ENCODE measurements around the gene ZCCHC7.
"Not testable (repeated sequence)": the region's sequence is repeated elsewhere in the genome, so short reads cannot be mapped to it uniquely, and the experiment has no call there.

Gene ZCCHC7

GRCh38 chr9:37179576-37179975 lies 59.2 kb downstream of the ZCCHC7 start:
- DNase-seq: no peak

GRCh38 chr9:37180138-37180537 lies 59.8 kb downstream of the ZCCHC7 start:
- no peak for DNase-seq

GRCh38 chr9:37182718-37183117 lies 62.3 kb downstream of the ZCCHC7 start:
- no peak for DNase-seq

- DNase-seq: no peak
Measured at GRCh38 chr9:37184905-37185867, 64.8 kb downstream of the ZCCHC7 start.

DNA sequence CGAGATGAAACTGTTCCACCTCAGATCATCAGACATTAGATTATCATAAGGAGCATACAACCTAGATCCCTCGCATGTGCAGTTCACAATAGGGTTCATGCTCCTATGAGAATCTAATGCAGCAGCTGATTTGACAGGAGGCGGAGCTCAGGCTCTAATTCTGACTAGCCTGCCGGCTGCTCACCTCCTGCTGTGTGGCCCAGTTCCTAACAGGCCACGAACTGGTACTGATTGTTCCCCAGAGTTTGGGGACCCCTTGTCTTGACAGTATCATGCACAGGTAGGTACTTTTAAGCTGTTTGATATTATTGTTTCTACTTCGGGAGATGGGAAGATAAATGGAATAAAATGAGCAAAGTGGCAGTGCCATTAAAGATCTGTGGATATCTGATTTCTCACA lies 66.9 kb downstream of the ZCCHC7 start:
- DNase-seq: no peak

DNA sequence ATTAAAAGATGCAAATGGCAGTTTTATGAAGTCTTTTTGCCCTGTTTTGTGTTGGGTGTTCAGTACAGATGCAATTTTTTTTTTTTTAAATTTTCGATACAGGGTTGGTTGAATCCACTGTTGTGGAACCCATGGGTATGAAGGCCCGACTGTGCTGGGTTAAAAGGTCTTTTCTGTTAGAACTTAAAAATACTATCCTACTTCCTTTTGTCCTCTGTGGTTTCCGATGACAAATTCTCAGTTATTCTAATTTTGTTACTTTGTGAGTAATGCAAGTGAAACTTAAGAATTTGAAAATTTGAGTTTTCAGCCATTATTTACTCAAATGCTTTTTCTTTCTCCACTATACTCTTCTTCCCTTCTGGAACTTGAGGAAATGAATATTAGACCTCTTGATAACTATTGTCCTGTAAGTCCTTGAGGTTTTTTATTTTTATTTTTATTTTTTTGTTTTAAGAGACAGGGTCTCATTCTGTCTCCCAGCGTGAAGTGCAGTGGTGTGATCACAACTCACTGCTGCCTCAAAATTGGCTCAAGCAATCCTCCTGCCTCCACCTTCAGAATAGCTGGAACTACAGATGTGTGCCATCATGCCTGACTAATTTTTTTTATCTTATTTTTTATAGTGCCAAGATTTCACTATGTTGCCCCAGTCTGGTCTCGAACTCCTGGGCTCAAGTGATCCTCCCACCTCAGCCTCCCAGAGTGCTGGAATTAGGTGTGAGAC lies 67.5 kb downstream of the ZCCHC7 start:
- DNase-seq: no peak

- not testable (repeated sequence) for DNase-seq
Measured at GRCh38 chr9:37190739-37191138, 70.4 kb downstream of the ZCCHC7 start.

- DNase-seq: no peak
Measured at GRCh38 chr9:37191403-37192089, 71.2 kb downstream of the ZCCHC7 start.

GRCh38 chr9:37192803-37193202 lies 72.4 kb downstream of the ZCCHC7 start:
- no peak for DNase-seq

- no peak for DNase-seq
Measured at GRCh38 chr9:37197158-37198038, 77.0 kb downstream of the ZCCHC7 start.

GRCh38 chr9:37198039-37198729 lies 77.8 kb downstream of the ZCCHC7 start:
- DNase-seq: no peak

GRCh38 chr9:37198831-37199230 lies 78.5 kb downstream of the ZCCHC7 start:
- DNase-seq: no peak

GRCh38 chr9:37200433-37201005 lies 80.1 kb downstream of the ZCCHC7 start:
- DNase-seq: no peak

DNA sequence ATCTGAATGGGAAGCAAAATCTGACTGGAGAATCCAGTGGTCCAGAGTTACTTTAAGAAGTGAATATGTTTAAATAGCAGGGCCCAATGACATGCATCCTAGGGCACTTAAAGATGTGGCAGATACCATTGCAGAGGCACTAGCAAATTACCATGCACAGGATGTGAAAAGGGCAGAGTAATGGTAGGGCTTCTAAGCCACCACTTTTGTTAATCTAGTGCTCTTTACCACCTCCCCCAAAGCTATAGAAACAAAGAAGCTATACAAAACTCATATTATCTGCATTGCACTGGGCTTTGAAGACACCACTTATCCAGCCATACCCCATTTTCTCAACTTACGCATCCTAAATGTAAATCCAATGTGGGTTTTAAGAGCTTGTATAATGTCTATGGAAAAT lies 81.2 kb downstream of the ZCCHC7 start:
- DNase-seq: no peak

GRCh38 chr9:37202091-37202490 lies 81.7 kb downstream of the ZCCHC7 start:
- no peak for DNase-seq

DNA sequence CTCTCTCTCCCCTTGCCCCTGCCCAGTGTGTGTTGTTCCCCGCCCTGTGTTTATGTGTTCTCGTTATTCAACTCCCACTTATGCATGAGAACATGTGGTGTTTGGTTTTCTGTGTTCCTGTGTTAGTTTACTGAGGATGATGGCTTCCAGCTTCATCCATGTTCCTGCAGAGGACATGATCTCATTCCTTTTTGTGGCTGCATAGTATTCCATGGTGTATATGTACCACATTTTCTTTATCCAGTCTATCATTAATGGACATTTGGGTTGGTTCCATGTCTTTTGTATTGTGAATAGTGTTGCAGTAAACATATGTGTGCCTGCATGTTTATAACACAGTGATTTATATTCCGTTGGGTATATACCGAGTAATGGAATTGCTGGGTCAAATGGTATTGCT lies 83.1 kb downstream of the ZCCHC7 start:
- DNase-seq: not testable (repeated sequence)

- no peak for DNase-seq
Measured at GRCh38 chr9:37206121-37206620, 85.8 kb downstream of the ZCCHC7 start.

- no peak for DNase-seq
Measured at GRCh38 chr9:37209431-37210386, 89.3 kb downstream of the ZCCHC7 start.

GRCh38 chr9:37210737-37211523 lies 90.6 kb downstream of the ZCCHC7 start:
- DNase-seq: no peak

Data from hippocampal formation (tissue), 2 donors.